Ovary (tissue), 9 donors: ENCODE data around the gene KBTBD6. TPM values are rescaled to one million over a fixed set of nuclear protein-coding genes. Genes with fewer than 3 reads are reported as not detected.
"Not testable (repeated sequence)": the region's sequence is repeated elsewhere in the genome, so short reads cannot be mapped to it uniquely, and the experiment has no call there.

Experiments
- DNase-seq, 5 donors: peaks; one replicate each; pipeline ENCODE4 v3.0.0-alpha.2; 2019 to 2020
- H3K27ac ChIP-seq, 2 donors: fragments of 200-600 bp; one replicate each; pipeline versions ENCODE4 v1.5.1 to v1.8.0; 2019 to 2022
- H3K27me3 ChIP-seq: fragments of 200-600 bp; one replicate; pipeline ENCODE4 v1.8.0; 2022
- H3K36me3 ChIP-seq: fragments of 200-600 bp; sonication (generic); one replicate; pipeline ENCODE4 v1.5.1; 2019
- H3K4me1 ChIP-seq: one replicate; pipeline ENCODE4 v1.8.1; 2013; ENCODE audit warnings: mild to moderate bottlenecking, moderate library complexity; ENCODE audit not compliant: insufficient read depth
- H3K4me3 ChIP-seq: fragments of 200-600 bp; sonication (generic); one replicate; pipeline ENCODE4 v1.5.1; 2017
- H3K9me3 ChIP-seq, 2 donors: fragments of 200-600 bp in 1 of 2; sonication (generic) in 1 of 2; one replicate each; pipeline versions ENCODE4 v1.5.1 to v1.8.1; 2013 to 2019; ENCODE audit warnings: mild to moderate bottlenecking in 1 of 2, moderate library complexity in 1 of 2
- CTCF ChIP-seq, 3 donors: fragments of 450-650 bp in 2 of 3; fragments of 200-600 bp in 1 of 3; IDR thresholded peaks; one replicate each; pipeline versions ENCODE4 v1.5.1 to v1.8.0; 2016 to 2022; ENCODE audit warnings: antibody characterized with exemption in 3 of 3, mild to moderate bottlenecking in 1 of 3
- EP300 ChIP-seq: sonication (generic); formaldehyde crosslinking; IDR thresholded peaks from one replicate; pipeline ENCODE4 v1.6.1; 2017; ENCODE audit warnings: antibody characterized with exemption
- POLR2A ChIP-seq: fragments of 450-650 bp; IDR thresholded peaks from one replicate; pipeline ENCODE4 v1.6.1; 2017; ENCODE audit warnings: antibody characterized with exemption, mild to moderate bottlenecking, moderate library complexity
- WGBS, 3 donors: extraction: QIAGEN DNeasy Blood & Tissue Kit in 1 of 3; methylation state at CpG; one replicate each; pipeline versions ENCODE4 v1.1.5 to v1.1.7; 2013 to 2017; 5-methylcytosine and 5-hydroxymethylcytosine counted together
- intact Hi-C, 4 donors: fragments of 100-400 bp; cut with DNase I; formaldehyde crosslinking; loops; one replicate each; pipeline versions ENCODE4 v1.11.0 to v1.15.1; 2022 to 2023
- polyA plus RNA-seq, 2 donors: library from polyadenylated mRNA; stranded (reverse); fragments of 200-250 nt in 1 of 2; fragments of 350-450 nt in 1 of 2; fragmentation: Illumina TruSeq in 1 of 2; extraction: RNeasy Lipid Tissue Mini Kit (QIAGEN cat#74804) in 1 of 2; gene quantifications; one replicate each; pipeline ENCODE4 v1.2.3, GENCODE V29; 2013 to 2014
- total RNA-seq, 7 donors: library from RNA; depleted of rRNA in 2 of 7; stranded (reverse); fragments of >200 nt in 2 of 7; fragmentation: NEBNext Ultra II Directional in 3 of 7; extraction: Animal tissue kit (Norgen Biotek cat#: 25700) in 3 of 7; gene quantifications; one replicate each; pipeline versions ENCODE4 v1.1.0 to v1.2.4, GENCODE V29; 2016 to 2023
- donor health status: DM: no; HTN: no; CAD: no; lungs with moderate emphysema.
- donor health status: DM: no; HTN: no; CAD: no.
- donor health status: Bipolar disorder and iron deficiency.
- donor health status: DM: yes; HTN: yes; CAD: no.
- donor health status: DM: no; HTN: no; CAD: no.
- donor health status: DM: yes; HTN: yes; CAD: no.

Gene KBTBD6
- total and polyA plus RNA-seq, 9 donors, result 3.7 to 13.9 (median 8.2) TPM

GRCh38 chr13:41177616-41178015 lies 45.0 kb upstream of the KBTBD6 start:
- H3K4me1 ChIP-seq, result no peaks in the 10 kb centered on the region
- WGBS, 3 donors, result 38 to 40% (median 40%) methylated on average over 2 of the region's 2 CpGs
- H3K4me3 ChIP-seq, result no peak overlapping the region

GRCh38 chr13:41175576-41175975 lies 43.0 kb upstream of the KBTBD6 start:
- H3K27ac ChIP-seq, H3K4me3 ChIP-seq, H3K9me3 ChIP-seq, DNase-seq, H3K27me3 ChIP-seq, intact Hi-C loops, H3K4me1 ChIP-seq, H3K36me3 ChIP-seq: not testable (repeated sequence)
- WGBS, 3 donors, result 87 to 91% (median 88%) methylated on average over 8 of the region's 8 CpGs

More at GRCh38 chr13:41177616-41178015, 45.0 kb upstream of the KBTBD6 start:
- Histone ChIP-seq H3K9me3 (no peaks in the 10 kb centered on the region), H3K36me3 (no peaks in the 10 kb centered on the region), H3K27me3 (no peaks in the 10 kb centered on the region), H3K27ac (no peak overlapping the region)
- DNase-seq, result no peak
- TF ChIP-seq EP300, result no peak
- no peak for TF ChIP-seq CTCF (IDR thresholded peaks at IDR 0.05)
- no peak for TF ChIP-seq POLR2A
- intact Hi-C loops, result no loop called here

- no peak overlapping the region for H3K27ac ChIP-seq
- TF ChIP-seq EP300 (no peak), CTCF (IDR thresholded peaks at IDR 0.05) (no peak), POLR2A (no peak)
- 88 to 97% (median 93%) methylated on average over 3 of the region's 3 CpGs for WGBS, 3 donors
- no peaks in the 10 kb centered on the region for H3K27me3 ChIP-seq
- no peak for DNase-seq
- intact Hi-C loops, result no loop called here
- H3K4me3 ChIP-seq, result no peak overlapping the region
- no peaks in the 10 kb centered on the region for H3K9me3 ChIP-seq
- H3K36me3 ChIP-seq, result no peaks in the 10 kb centered on the region
- no peaks in the 10 kb centered on the region for H3K4me1 ChIP-seq
Measured at GRCh38 chr13:41162151-41162550, 29.5 kb upstream of the KBTBD6 start.

GRCh38 chr13:41159174-41159573 lies 26.6 kb upstream of the KBTBD6 start:
- H3K36me3 ChIP-seq, result no peaks in the 10 kb centered on the region
- no peaks in the 10 kb centered on the region for H3K27me3 ChIP-seq
- TF ChIP-seq POLR2A (no peak), EP300 (no peak), CTCF (IDR thresholded peaks at IDR 0.05) (no peak)
- DNase-seq, result no peak
- no peaks in the 10 kb centered on the region for H3K9me3 ChIP-seq
- intact Hi-C loops, result no loop called here
- no peak overlapping the region for H3K4me3 ChIP-seq
- H3K4me1 ChIP-seq, result no peaks in the 10 kb centered on the region
- H3K27ac ChIP-seq, result no peak overlapping the region

- Histone ChIP-seq H3K9me3 (no peaks in the 10 kb centered on the region), H3K4me1 (no peaks in the 10 kb centered on the region), H3K27ac (no peak overlapping the region), H3K27me3 (no peaks in the 10 kb centered on the region), H3K4me3 (no peak overlapping the region), H3K36me3 (no peaks in the 10 kb centered on the region)
- TF ChIP-seq CTCF (IDR thresholded peaks at IDR 0.05), result no peak
- TF ChIP-seq POLR2A, result no peak
- TF ChIP-seq EP300, result no peak
- 92 to 95% (median 93%) methylated on average over 4 of the region's 4 CpGs for WGBS, 3 donors
- intact Hi-C loops, result no loop called here
- no peak for DNase-seq
Measured at GRCh38 chr13:41157048-41157717, 24.6 kb upstream of the KBTBD6 start.
